Measurements from ENCODE around the gene PSAP.

PSAP gene

DNA sequence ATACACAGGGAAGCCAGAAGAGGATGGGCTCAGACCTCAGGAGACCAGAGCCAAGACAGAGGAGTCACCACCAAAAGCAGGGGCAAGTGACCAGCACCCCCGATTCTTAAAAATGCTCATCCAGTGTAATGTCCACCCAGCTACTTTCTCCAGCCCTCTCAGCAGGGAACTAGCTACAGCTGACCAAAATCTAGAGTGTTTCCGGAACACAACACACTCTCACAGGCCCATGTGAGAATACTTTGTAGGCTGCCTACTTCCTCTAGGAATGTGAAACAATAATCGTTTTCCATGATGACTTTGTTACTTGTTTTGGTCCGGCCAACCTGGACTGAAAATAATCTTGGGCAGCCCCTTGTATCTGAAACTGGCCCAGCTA, 14.5 kb downstream of the PSAP start:
- Histone ChIP-seq H2BK5ac (ENCODE audit: low read depth, low read length, poor library complexity) (peak overlapping the region; percentile 12), H3K4me3 (ENCODE audit: low read depth, low read length) (no peak overlapping the region), H3K4me2 (ENCODE audit: low read length) (no peak overlapping the region), H3K4ac (ENCODE audit: low read depth, low read length) (peak overlapping the region; percentile 87), H4K12ac (ENCODE audit: low read depth, low read length) (no peak overlapping the region), H4K91ac (ENCODE audit: low read depth, low read length) (peak overlapping the region; percentile 12), H3K14ac (ENCODE audit: low read length) (peak overlapping the region; percentile 29), H2BK120ac (ENCODE audit: insufficient read depth, low read length, poor library complexity) (no peak overlapping the region), H3K27ac (ENCODE audit: low read depth, low read length) (peak overlapping the region; percentile 2), H3K36me3 (ENCODE audit: control insufficient read depth in 1 of 2, insufficient read depth in 2 of 2, low read length in 2 of 2) (peaks cover 13 to 15% of the 10 kb centered on the region in 2 experiments), H3K79me2 (ENCODE audit: control insufficient read depth, insufficient read depth, low read length, poor library complexity) (peaks cover 24% of the 10 kb centered on the region), H3K4me1 (ENCODE audit: control insufficient read depth in 1 of 2, insufficient read depth in 2 of 2, low read length in 2 of 2) (peaks cover 46 to 52% of the 10 kb centered on the region in 2 experiments), H3K9me3 (ENCODE audit: insufficient read depth, low read depth, low read length) (no peaks in the 10 kb centered on the region), H2AK5ac (ENCODE audit: low read length) (peak overlapping the region; percentile 35), H3K18ac (ENCODE audit: low read length) (no peak overlapping the region), H2AFZ (ENCODE audit: insufficient read depth, low read length, poor library complexity) (no peak overlapping the region), H2BK12ac (ENCODE audit: low read length) (peak overlapping the region; percentile 67), H3K79me1 (ENCODE audit: low read length) (peaks cover 16% of the 10 kb centered on the region), H4K8ac (ENCODE audit: low read depth, low read length) (no peak overlapping the region), H3K27me3 (ENCODE audit: insufficient read depth, low read length) (no peaks in the 10 kb centered on the region), H3K23ac (ENCODE audit: low read length) (no peak overlapping the region), H3K9ac (ENCODE audit: low read length) (no peak overlapping the region)
- WGBS (ENCODE audit: extremely low coverage, insufficient coverage, insufficient read length): no CpG with 5 or more reads among the region's 4 CpGs
- DNase-seq: peak in 1 of 2 donors; percentile 36

DNA sequence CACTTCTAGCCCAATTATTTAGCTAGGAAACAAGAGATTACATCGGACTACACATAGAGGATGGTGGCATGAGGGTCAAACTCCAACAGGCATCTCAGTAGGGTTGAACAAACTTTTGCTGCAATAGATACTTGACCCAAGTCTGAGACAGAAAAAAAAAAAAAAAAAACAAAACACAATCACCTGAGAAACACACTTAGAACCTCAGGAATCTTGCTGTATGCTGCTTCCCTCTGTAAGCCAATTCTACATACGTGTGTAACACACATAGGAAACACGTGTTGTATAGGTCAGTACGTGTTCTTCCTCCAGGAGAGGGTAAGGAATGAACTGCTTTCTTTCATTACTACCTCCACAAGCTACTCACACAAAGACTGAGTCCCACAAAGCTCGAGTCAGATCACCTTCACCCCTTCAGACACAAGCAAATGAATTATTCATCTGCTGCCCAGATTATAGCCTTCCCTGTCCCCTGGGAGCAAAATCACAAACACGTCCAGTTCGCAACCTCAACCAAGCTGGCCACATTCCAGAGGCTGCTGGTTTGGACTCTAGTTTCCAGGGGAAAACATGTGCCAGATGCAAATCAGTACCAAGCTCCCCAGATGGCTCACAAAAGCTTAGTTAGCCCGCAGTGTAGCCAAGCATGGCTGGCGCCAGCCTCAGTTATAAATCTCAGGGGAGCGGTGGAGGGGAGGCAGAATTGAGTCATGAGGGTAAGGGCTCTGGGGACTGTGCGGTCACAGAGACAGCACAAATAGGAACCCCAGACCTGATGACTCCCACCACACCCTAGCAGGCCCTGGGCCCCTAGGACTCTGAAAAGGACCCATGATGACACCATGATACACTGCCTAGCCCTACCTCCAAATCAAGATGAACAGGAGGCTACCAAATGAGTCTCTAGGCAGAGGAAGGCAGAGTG, 15.1 kb downstream of the PSAP start:
- Histone ChIP-seq H4K91ac (ENCODE audit: low read depth, low read length) (peak overlapping the region; percentile 12), H3K36me3 (ENCODE audit: control insufficient read depth in 1 of 2, insufficient read depth in 2 of 2, low read length in 2 of 2) (peaks cover 16 to 18% of the 10 kb centered on the region in 2 experiments), H3K27ac (ENCODE audit: low read depth, low read length) (peak overlapping the region; percentile 2), H3K4me3 (ENCODE audit: low read depth, low read length) (no peak overlapping the region), H2AFZ (ENCODE audit: insufficient read depth, low read length, poor library complexity) (no peak overlapping the region), H2AK5ac (ENCODE audit: low read length) (peak overlapping the region; percentile 35), H3K4ac (ENCODE audit: low read depth, low read length) (peak overlapping the region; percentile 87), H3K4me1 (ENCODE audit: control insufficient read depth in 1 of 2, insufficient read depth in 2 of 2, low read length in 2 of 2) (peaks cover 50 to 54% of the 10 kb centered on the region in 2 experiments), H3K9ac (ENCODE audit: low read length) (no peak overlapping the region), H3K23ac (ENCODE audit: low read length) (no peak overlapping the region), H4K12ac (ENCODE audit: low read depth, low read length) (no peak overlapping the region), H3K9me3 (ENCODE audit: insufficient read depth, low read depth, low read length) (no peaks in the 10 kb centered on the region), H3K27me3 (ENCODE audit: insufficient read depth, low read length) (no peaks in the 10 kb centered on the region), H3K18ac (ENCODE audit: low read length) (no peak overlapping the region), H3K79me2 (ENCODE audit: control insufficient read depth, insufficient read depth, low read length, poor library complexity) (peaks cover 24% of the 10 kb centered on the region), H3K14ac (ENCODE audit: low read length) (peak overlapping the region; percentile 29), H2BK5ac (ENCODE audit: low read depth, low read length, poor library complexity) (peak overlapping the region; percentile 12), H2BK12ac (ENCODE audit: low read length) (peak overlapping the region; percentile 67), H3K79me1 (ENCODE audit: low read length) (peaks cover 16% of the 10 kb centered on the region), H4K8ac (ENCODE audit: low read depth, low read length) (no peak overlapping the region), H2BK120ac (ENCODE audit: insufficient read depth, low read length, poor library complexity) (no peak overlapping the region), H3K4me2 (ENCODE audit: low read length) (peak overlapping the region; percentile 23)
- WGBS (ENCODE audit: extremely low coverage, insufficient coverage, insufficient read length): no CpG with 5 or more reads among the region's 11 CpGs
- DNase-seq: peak; percentile 74 to 88

DNA sequence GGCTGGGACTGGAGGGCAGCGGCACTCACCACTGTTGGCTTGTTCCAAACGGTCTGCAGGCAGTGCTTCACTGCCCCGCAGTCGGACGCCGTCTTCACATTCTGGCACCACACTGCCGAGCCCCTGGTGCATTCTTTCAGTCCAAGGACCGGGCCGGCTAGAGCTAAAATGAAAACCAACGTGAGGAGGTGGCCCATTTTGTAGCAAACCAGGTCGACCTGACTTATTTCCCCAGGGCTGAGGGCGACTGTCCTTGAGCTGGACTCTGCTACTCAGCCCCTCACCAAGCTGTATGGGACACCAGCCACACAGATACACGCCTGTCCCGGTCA, 16.7 kb downstream of the PSAP start:
- no peak for DNase-seq
- Histone ChIP-seq H3K4me3 (ENCODE audit: low read depth, low read length) (no peak overlapping the region), H3K14ac (ENCODE audit: low read length) (peak overlapping the region; percentile 13), H3K4me1 (ENCODE audit: control insufficient read depth in 1 of 2, insufficient read depth in 2 of 2, low read length in 2 of 2) (peaks cover 52 to 54% of the 10 kb centered on the region in 2 experiments), H3K79me1 (ENCODE audit: low read length) (peaks cover 21% of the 10 kb centered on the region), H3K27me3 (ENCODE audit: insufficient read depth, low read length) (no peaks in the 10 kb centered on the region), H2BK12ac (ENCODE audit: low read length) (peak overlapping the region; percentile 41), H3K9me3 (ENCODE audit: insufficient read depth, low read depth, low read length) (no peaks in the 10 kb centered on the region), H2BK5ac (ENCODE audit: low read depth, low read length, poor library complexity) (peak overlapping the region; percentile 16), H4K12ac (ENCODE audit: low read depth, low read length) (peak overlapping the region; percentile 27), H4K8ac (ENCODE audit: low read depth, low read length) (no peak overlapping the region), H4K91ac (ENCODE audit: low read depth, low read length) (no peak overlapping the region), H3K4ac (ENCODE audit: low read depth, low read length) (peak overlapping the region; percentile 87), H3K36me3 (ENCODE audit: control insufficient read depth in 1 of 2, insufficient read depth in 2 of 2, low read length in 2 of 2) (peaks cover 19 to 28% of the 10 kb centered on the region in 2 experiments), H3K79me2 (ENCODE audit: control insufficient read depth, insufficient read depth, low read length, poor library complexity) (peaks cover 24% of the 10 kb centered on the region), H2AK5ac (ENCODE audit: low read length) (peak overlapping the region; percentile 71), H3K23ac (ENCODE audit: low read length) (no peak overlapping the region), H3K4me2 (ENCODE audit: low read length) (no peak overlapping the region), H3K18ac (ENCODE audit: low read length) (peak overlapping the region; percentile 37), H2AFZ (ENCODE audit: insufficient read depth, low read length, poor library complexity) (no peak overlapping the region), H3K27ac (ENCODE audit: low read depth, low read length) (no peak overlapping the region), H3K9ac (ENCODE audit: low read length) (no peak overlapping the region), H2BK120ac (ENCODE audit: insufficient read depth, low read length, poor library complexity) (no peak overlapping the region)
- no CpG with 5 or more reads among the region's 14 CpGs for WGBS (ENCODE audit: extremely low coverage, insufficient coverage, insufficient read length)

DNA sequence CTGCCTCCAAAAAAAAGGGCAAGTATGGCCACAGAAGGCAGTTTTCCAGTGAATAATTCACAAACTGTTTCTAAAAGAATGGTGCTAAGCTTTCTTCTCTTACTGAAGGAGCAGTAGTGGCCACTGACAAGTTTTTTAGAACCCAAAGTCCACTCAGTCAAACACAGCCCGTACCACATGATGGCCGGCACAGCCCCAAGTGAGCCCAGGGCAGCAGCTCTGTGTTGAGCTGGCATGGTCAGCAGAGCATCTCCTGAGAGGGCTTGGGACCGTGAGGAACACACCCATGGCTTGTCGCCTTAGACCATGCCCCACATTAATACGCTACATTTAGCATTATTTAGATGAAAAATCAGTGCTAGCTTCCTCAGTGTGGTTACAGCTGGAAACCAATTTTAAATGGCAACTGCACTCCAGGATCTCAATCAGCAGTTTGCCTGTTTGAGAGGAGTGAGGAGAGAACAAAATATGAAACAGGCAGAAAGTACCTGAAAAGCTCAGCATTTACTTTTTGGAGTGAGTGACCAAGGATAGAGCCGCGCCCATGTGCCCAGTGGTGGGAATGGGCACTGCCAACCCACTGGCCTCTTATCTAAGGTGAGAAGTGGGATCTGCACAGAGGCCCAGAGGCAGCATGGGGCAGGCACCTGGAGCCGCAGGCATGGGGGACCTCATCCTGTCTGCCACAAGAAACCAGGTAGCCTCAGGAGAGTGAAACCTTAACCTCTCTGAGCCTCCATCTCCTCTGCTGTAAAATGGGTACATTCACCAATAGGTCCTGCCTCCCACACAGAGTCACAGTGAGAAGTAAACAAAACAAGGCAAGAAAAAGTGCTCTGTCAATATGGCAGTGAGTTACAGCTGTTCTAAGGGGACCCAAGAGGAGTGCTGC, 17.4 kb downstream of the PSAP start:
- WGBS (ENCODE audit: extremely low coverage, insufficient coverage, insufficient read length): no CpG with 5 or more reads among the region's 8 CpGs
- H4K12ac ChIP-seq (ENCODE audit: low read depth, low read length): peak overlapping the region; percentile 27

More for the DNA sequence above, 17.4 kb downstream of the PSAP start:
- no peak overlapping the region for H3K4me3 ChIP-seq (ENCODE audit: low read depth, low read length)
- no peak overlapping the region for H3K27ac ChIP-seq (ENCODE audit: low read depth, low read length)
- H2BK5ac ChIP-seq (ENCODE audit: low read depth, low read length, poor library complexity): peak overlapping the region; percentile 16
- peak overlapping the region; percentile 37 for H3K18ac ChIP-seq (ENCODE audit: low read length)
- H2AK5ac ChIP-seq (ENCODE audit: low read length): peak overlapping the region; percentile 71
- peaks cover 24 to 34% of the 10 kb centered on the region in 2 experiments for H3K36me3 ChIP-seq (ENCODE audit: control insufficient read depth in 1 of 2, insufficient read depth in 2 of 2, low read length in 2 of 2)
- peak overlapping the region; percentile 41 for H2BK12ac ChIP-seq (ENCODE audit: low read length)
- peak overlapping the region; percentile 87 for H3K4ac ChIP-seq (ENCODE audit: low read depth, low read length)
- peaks cover 24% of the 10 kb centered on the region for H3K79me2 ChIP-seq (ENCODE audit: control insufficient read depth, insufficient read depth, low read length, poor library complexity)
- no peak overlapping the region for H4K8ac ChIP-seq (ENCODE audit: low read depth, low read length)
- H3K9ac ChIP-seq (ENCODE audit: low read length): no peak overlapping the region
- H3K79me1 ChIP-seq (ENCODE audit: low read length): peaks cover 21% of the 10 kb centered on the region
- no peak overlapping the region for H3K4me2 ChIP-seq (ENCODE audit: low read length)
- peaks cover 52 to 54% of the 10 kb centered on the region in 2 experiments for H3K4me1 ChIP-seq (ENCODE audit: control insufficient read depth in 1 of 2, insufficient read depth in 2 of 2, low read length in 2 of 2)
- no peak for DNase-seq
- no peak overlapping the region for H3K23ac ChIP-seq (ENCODE audit: low read length)
- H3K27me3 ChIP-seq (ENCODE audit: insufficient read depth, low read length): no peaks in the 10 kb centered on the region
- H2BK120ac ChIP-seq (ENCODE audit: insufficient read depth, low read length, poor library complexity): no peak overlapping the region
- H4K91ac ChIP-seq (ENCODE audit: low read depth, low read length): no peak overlapping the region
- no peak overlapping the region for H3K14ac ChIP-seq (ENCODE audit: low read length)
- peaks cover 1% of the 10 kb centered on the region for H3K9me3 ChIP-seq (ENCODE audit: insufficient read depth, low read depth, low read length)
- no peak overlapping the region for H2AFZ ChIP-seq (ENCODE audit: insufficient read depth, low read length, poor library complexity)
